ENCODE data around the gene TMEM225.
"Not testable (repeated sequence)": the region's sequence is repeated elsewhere in the genome, so short reads cannot be mapped to it uniquely, and the experiment has no call there.

Gene TMEM225

GRCh38 chr11:123885570-123885969 is at the start of gene TMEM225:
Gene TMEM225 (minus strand): TSS chr11:123885670. CDS start chr11:123885425, 245 bp downstream.
- H3K4me3 Mint-ChIP-seq = no peak within 1 kb of the TSS
- no peaks in the 10 kb centered on the region for H3K27me3 Mint-ChIP-seq
- no peak for DNase-seq
- H3K36me3 Mint-ChIP-seq = no peaks in the 10 kb centered on the region
- CTCF ChIA-PET = no interaction called here
- no peak within 1 kb of the TSS for H3K27ac Mint-ChIP-seq
- H3K4me1 Mint-ChIP-seq = no peaks in the 10 kb centered on the region
- H3K9me3 Mint-ChIP-seq = no peaks in the 10 kb centered on the region

- H3K4me3 Mint-ChIP-seq = no peak overlapping the region
- no peaks in the 10 kb centered on the region for H3K9me3 Mint-ChIP-seq
- no peaks in the 10 kb centered on the region for H3K4me1 Mint-ChIP-seq
- H3K27me3 Mint-ChIP-seq = no peaks in the 10 kb centered on the region
- CTCF ChIA-PET = no interaction called here
- no peaks in the 10 kb centered on the region for H3K36me3 Mint-ChIP-seq
- H3K27ac Mint-ChIP-seq = no peak overlapping the region
- no peak for DNase-seq
These were observed 38.6 kb upstream of the TMEM225 start for GRCh38 chr11:123924027-123924426.

GRCh38 chr11:123920943-123921342 is 35.5 kb upstream of the TMEM225 start:
- Mint-ChIP-seq H3K4me1 (no peaks in the 10 kb centered on the region), H3K27me3 (no peaks in the 10 kb centered on the region), H3K9me3 (no peaks in the 10 kb centered on the region), H3K36me3 (no peaks in the 10 kb centered on the region), H3K4me3 (no peak overlapping the region), H3K27ac (no peak overlapping the region)
- CTCF ChIA-PET = interaction anchor here (1.0 kb wide), 1 partner anchor 11 kb away, joined by 3 read pairs; no protein-coding TSS in a partner anchor
- no peak for DNase-seq

- H3K4me3 Mint-ChIP-seq = no peak overlapping the region
- no peaks in the 10 kb centered on the region for H3K27me3 Mint-ChIP-seq
- DNase-seq = no peak
- CTCF ChIA-PET = no interaction called here
- H3K36me3 Mint-ChIP-seq = no peaks in the 10 kb centered on the region
- H3K4me1 Mint-ChIP-seq = no peaks in the 10 kb centered on the region
- H3K9me3 Mint-ChIP-seq = no peaks in the 10 kb centered on the region
- no peak overlapping the region for H3K27ac Mint-ChIP-seq
These were observed 20.4 kb upstream of the TMEM225 start for GRCh38 chr11:123905826-123906225.

GRCh38 chr11:123904932-123905331 is 19.5 kb upstream of the TMEM225 start:
- no peaks in the 10 kb centered on the region for H3K36me3 Mint-ChIP-seq
- no peaks in the 10 kb centered on the region for H3K4me1 Mint-ChIP-seq
- H3K27ac Mint-ChIP-seq = no peak overlapping the region
- DNase-seq = no peak
- H3K4me3 Mint-ChIP-seq = no peak overlapping the region
- H3K9me3 Mint-ChIP-seq = no peaks in the 10 kb centered on the region
- CTCF ChIA-PET = no interaction called here
- no peaks in the 10 kb centered on the region for H3K27me3 Mint-ChIP-seq

GRCh38 chr11:123903932-123904331 is 18.5 kb upstream of the TMEM225 start:
- DNase-seq = no peak
- Mint-ChIP-seq H3K27ac (no peak overlapping the region), H3K4me3 (no peak overlapping the region), H3K4me1 (no peaks in the 10 kb centered on the region), H3K36me3 (no peaks in the 10 kb centered on the region), H3K9me3 (no peaks in the 10 kb centered on the region), H3K27me3 (no peaks in the 10 kb centered on the region)
- CTCF ChIA-PET = no interaction called here

- CTCF ChIA-PET = no interaction called here
- H3K27me3 Mint-ChIP-seq = no peaks in the 10 kb centered on the region
- no peak within 1 kb of the TSS for H3K27ac Mint-ChIP-seq
- no peak within 1 kb of the TSS for H3K4me3 Mint-ChIP-seq
- no peak for DNase-seq
- no peaks in the 10 kb centered on the region for H3K9me3 Mint-ChIP-seq
- H3K36me3 Mint-ChIP-seq = no peaks in the 10 kb centered on the region
- H3K4me1 Mint-ChIP-seq = no peaks in the 10 kb centered on the region
These were observed 16.4 kb upstream of the TMEM225 start, which contains the start of gene OR8D4 for GRCh38 chr11:123901867-123902266. Gene OR8D4 (plus strand): TSS chr11:123902167. CDS start chr11:123906432, 4,265 bp downstream.

- no peak for DNase-seq
- no peaks in the 10 kb centered on the region for H3K4me1 Mint-ChIP-seq
- H3K27me3 Mint-ChIP-seq = no peaks in the 10 kb centered on the region
- no peak overlapping the region for H3K27ac Mint-ChIP-seq
- H3K4me3 Mint-ChIP-seq = no peak overlapping the region
- H3K9me3 Mint-ChIP-seq = no peaks in the 10 kb centered on the region
- CTCF ChIA-PET = no interaction called here
- no peaks in the 10 kb centered on the region for H3K36me3 Mint-ChIP-seq
These were observed 14.3 kb upstream of the TMEM225 start for GRCh38 chr11:123899792-123900191.

- Mint-ChIP-seq H3K4me1 (no peaks in the 10 kb centered on the region), H3K36me3 (no peaks in the 10 kb centered on the region), H3K9me3 (no peaks in the 10 kb centered on the region), H3K27ac (no peak overlapping the region), H3K4me3 (no peak overlapping the region), H3K27me3 (no peaks in the 10 kb centered on the region)
- no peak for DNase-seq
- CTCF ChIA-PET = no interaction called here
These were observed 6.6 kb upstream of the TMEM225 start for GRCh38 chr11:123892031-123892430.

- Mint-ChIP-seq H3K36me3 (no peaks in the 10 kb centered on the region), H3K9me3 (no peaks in the 10 kb centered on the region)
- CTCF ChIA-PET = interaction anchor here (0.7 kb wide), 1 partner anchor 169 kb away, joined by 3 read pairs; no protein-coding TSS in a partner anchor
These were observed 4.6 kb downstream of the TMEM225 start for GRCh38 chr11:123880912-123881311.

GRCh38 chr11:123867795-123868194 is 17.7 kb downstream of the TMEM225 start:
- CTCF ChIA-PET = not testable (repeated sequence)

More at GRCh38 chr11:123880912-123881311, 4.6 kb downstream of the TMEM225 start:
- Mint-ChIP-seq H3K27ac (no peak overlapping the region), H3K4me1 (no peaks in the 10 kb centered on the region), H3K27me3 (no peaks in the 10 kb centered on the region), H3K4me3 (no peak overlapping the region)
- no peak for DNase-seq

GRCh38 chr11:123865293-123865692 is 20.2 kb downstream of the TMEM225 start:
- H3K9me3 Mint-ChIP-seq, DNase-seq, CTCF ChIA-PET, H3K27ac Mint-ChIP-seq, H3K27me3 Mint-ChIP-seq, H3K4me3 Mint-ChIP-seq, H3K4me1 Mint-ChIP-seq, H3K36me3 Mint-ChIP-seq: not testable (repeated sequence)

More at GRCh38 chr11:123867795-123868194, 17.7 kb downstream of the TMEM225 start:
- H3K27ac Mint-ChIP-seq, H3K4me1 Mint-ChIP-seq, H3K27me3 Mint-ChIP-seq, H3K9me3 Mint-ChIP-seq, H3K4me3 Mint-ChIP-seq, DNase-seq, H3K36me3 Mint-ChIP-seq: not testable (repeated sequence)

GRCh38 chr11:123859731-123860130 is 25.7 kb downstream of the TMEM225 start:
- DNase-seq = no peak
- H3K36me3 Mint-ChIP-seq = no peaks in the 10 kb centered on the region
- CTCF ChIA-PET = no interaction called here

GRCh38 chr11:123856444-123856843 is 29.0 kb downstream of the TMEM225 start:
- Mint-ChIP-seq H3K9me3 (no peaks in the 10 kb centered on the region), H3K36me3 (no peaks in the 10 kb centered on the region), H3K4me1 (no peaks in the 10 kb centered on the region), H3K27ac (no peak overlapping the region), H3K4me3 (no peak overlapping the region), H3K27me3 (no peaks in the 10 kb centered on the region)
- CTCF ChIA-PET = no interaction called here
- no peak for DNase-seq

More at GRCh38 chr11:123859731-123860130, 25.7 kb downstream of the TMEM225 start:
- no peaks in the 10 kb centered on the region for H3K4me1 Mint-ChIP-seq
- H3K27ac Mint-ChIP-seq = no peak overlapping the region
- H3K4me3 Mint-ChIP-seq = no peak overlapping the region
- H3K9me3 Mint-ChIP-seq = no peaks in the 10 kb centered on the region
- H3K27me3 Mint-ChIP-seq = no peaks in the 10 kb centered on the region

GRCh38 chr11:123853038-123853437 is 32.4 kb downstream of the TMEM225 start:
- H3K36me3 Mint-ChIP-seq = no peaks in the 10 kb centered on the region
- no peaks in the 10 kb centered on the region for H3K4me1 Mint-ChIP-seq
- H3K27me3 Mint-ChIP-seq = no peaks in the 10 kb centered on the region
- H3K4me3 Mint-ChIP-seq = no peak overlapping the region
- CTCF ChIA-PET = no interaction called here
- no peaks in the 10 kb centered on the region for H3K9me3 Mint-ChIP-seq
- H3K27ac Mint-ChIP-seq = no peak overlapping the region
- no peak for DNase-seq

GRCh38 chr11:123852321-123852720 is 33.1 kb downstream of the TMEM225 start:
- no peaks in the 10 kb centered on the region for H3K36me3 Mint-ChIP-seq
- CTCF ChIA-PET = no interaction called here
- H3K4me1 Mint-ChIP-seq = no peaks in the 10 kb centered on the region
- no peaks in the 10 kb centered on the region for H3K9me3 Mint-ChIP-seq
- no peak overlapping the region for H3K27ac Mint-ChIP-seq
- H3K27me3 Mint-ChIP-seq = no peaks in the 10 kb centered on the region
- DNase-seq = no peak
- no peak overlapping the region for H3K4me3 Mint-ChIP-seq

Measured in activated naive CD4-positive, alpha-beta T cell treated with anti-CD3 and anti-CD28 coated beads, Interleukin-2, amount 10 ng/mL, durations not matched to agents 7 days and 5 days (primary cell).